Subcutaneous adipose tissue (tissue), 4 donors: ENCODE results near the gene SGTB. TPM values are rescaled to one million over a fixed set of nuclear protein-coding genes. Genes with fewer than 3 reads are reported as not detected.

ENCODE experiments used
- CTCF ChIP-seq: fragments of 450-650 bp; IDR thresholded peaks from one replicate; pipeline ENCODE4 v1.5.1; 2016; ENCODE audit warnings: low read depth, mild to moderate bottlenecking, control low read depth, antibody characterized with exemption, moderate library complexity
- total RNA-seq, 4 donors: library from RNA; depleted of rRNA; stranded (reverse); fragments of >200 nt; gene quantifications; one replicate each; pipeline ENCODE4 v1.1.0, GENCODE V29; 2016

SGTB gene
- total RNA-seq, 4 donors from 2014 or later, result 7.3 to 19.4 (median 10.2) TPM

DNA sequence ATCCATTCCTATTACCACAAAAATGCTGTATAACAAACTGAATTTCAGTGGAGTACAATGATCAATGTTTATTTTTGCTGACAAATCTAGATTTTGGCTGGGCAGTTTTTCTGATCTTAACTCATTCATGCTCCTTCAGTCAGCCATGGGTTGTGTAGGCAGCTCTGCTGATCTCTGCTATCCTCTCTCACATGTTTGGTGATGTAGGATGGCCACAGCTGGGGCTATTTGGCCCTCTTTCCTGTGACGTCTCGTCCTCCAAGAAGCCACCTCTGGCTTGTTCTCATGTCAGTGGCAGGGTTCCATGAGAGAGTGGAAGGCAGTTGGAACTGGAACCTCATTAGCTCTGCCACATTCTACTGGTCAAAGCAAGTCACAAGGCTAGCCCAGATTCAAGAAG lies 9.0 kb upstream of the SGTB start:
- no peak for TF ChIP-seq CTCF

- TF ChIP-seq CTCF, result no peak
Measured at GRCh38 chr5:65728218-65728617, 6.3 kb upstream of the SGTB start.

- TF ChIP-seq CTCF, result no peak
Measured at GRCh38 chr5:65727491-65728156, 5.7 kb upstream of the SGTB start.

DNA sequence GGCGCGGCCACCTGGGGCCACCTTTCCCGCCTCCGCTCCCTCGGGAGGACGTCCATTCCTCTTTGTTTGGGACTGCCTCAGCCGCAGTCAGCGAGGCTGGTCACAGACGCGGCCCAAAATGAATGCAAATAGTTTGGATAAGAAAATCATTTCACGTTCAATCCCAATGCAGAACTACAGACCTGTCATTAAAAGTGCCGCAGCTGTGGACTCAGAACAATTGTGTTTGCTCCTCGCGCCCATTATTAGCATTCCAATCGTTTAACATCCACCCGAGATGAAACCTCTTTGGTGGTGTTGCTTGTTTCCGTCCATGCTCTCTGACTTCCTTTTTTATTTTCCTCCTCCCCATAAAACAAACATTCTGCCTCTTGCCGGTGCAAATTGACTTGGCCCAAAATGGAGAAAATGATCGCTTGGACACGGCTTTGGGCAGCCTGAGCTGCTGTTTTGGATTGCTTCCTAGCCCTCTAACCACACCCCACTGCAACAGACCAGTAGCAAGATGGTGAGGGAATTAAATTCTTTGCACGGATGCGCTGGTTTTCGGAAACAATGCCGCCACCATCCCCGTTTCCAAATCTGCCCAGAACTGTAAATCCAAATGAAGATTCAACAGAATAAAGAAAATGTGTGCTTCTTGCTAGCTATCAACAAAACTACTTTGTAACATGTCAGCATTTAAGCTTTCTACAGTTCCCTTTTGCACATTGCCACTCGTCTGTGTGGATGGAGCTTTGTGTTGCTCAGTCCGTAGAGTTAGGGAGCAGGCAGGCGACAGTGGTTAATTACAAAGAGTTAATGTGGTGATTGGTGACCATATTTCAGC lies 880 bp upstream of the SGTB start:
- no peak for TF ChIP-seq CTCF

- no peak for TF ChIP-seq CTCF
Measured at GRCh38 chr5:65721050-65721719, 724 bp downstream of the SGTB start.

DNA sequence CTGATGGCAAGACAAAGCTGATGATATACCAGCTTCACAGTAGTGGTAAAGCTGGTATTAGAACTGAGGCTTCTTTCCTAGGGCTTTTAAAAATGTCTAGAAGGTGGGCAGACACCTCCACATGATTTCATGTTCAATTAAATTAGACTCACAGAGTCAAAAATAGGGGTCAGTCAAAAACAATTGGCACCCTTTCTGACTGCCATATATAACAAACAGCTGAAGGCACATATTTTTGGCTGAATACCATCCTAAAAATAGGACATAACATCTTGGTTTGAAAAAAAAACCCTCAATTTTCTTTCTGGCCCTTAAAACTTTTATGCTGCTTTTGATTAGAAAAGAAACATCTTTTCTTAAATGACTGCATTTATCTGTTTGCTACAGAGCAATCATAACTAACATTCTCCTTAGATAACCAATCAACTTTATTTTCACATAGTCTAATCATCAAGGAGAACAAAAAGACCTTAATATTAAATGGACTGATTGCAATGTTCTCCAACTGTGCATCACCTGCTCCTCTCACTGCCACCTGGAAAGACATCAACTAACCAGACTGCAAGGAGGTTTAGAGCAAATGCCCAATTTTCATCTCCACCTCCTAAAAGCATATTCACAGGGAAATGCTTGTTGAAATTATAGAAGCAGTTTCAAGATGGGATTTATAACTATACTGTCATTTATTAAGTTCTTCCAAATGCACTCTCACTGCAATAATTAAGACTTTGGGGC lies 3.2 kb downstream of the SGTB start:
- no peak for TF ChIP-seq CTCF

DNA sequence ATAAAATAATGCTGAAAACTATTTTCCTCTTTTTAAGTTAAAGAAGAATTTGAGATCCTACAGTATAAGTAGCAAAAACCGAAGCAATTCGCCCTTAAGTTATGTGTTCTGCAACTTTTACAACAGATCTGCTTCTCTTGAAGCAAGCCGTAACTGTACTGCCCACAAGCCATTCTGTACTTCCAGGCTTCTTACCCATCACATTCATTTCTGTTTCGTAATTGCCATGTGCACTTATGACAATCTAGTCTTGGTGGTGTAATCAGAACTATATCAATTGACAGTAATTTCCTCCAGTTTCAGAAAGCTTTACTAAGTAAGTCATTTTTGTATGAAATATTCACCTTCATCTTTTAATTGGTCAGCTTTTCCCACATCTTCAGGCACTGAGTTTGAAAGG lies 13.8 kb downstream of the SGTB start:
- no peak for TF ChIP-seq CTCF
